AG09319 (cell line): Measurements from ENCODE around the gene MRPL46.

ENCODE experiments used
- DNase-seq: peaks from one replicate; pipeline ENCODE4 v3.0.0-alpha.2; 2010; ENCODE audit warnings: low read depth; ENCODE audit errors: extremely low read depth
- CTCF ChIP-seq: IDR thresholded peaks from 2 replicates; pipeline ENCODE4 v1.5.1; 2011; ENCODE audit warnings: low read depth, mild to moderate bottlenecking, inconsistent platforms, low read length, moderate library complexity

MRPL46 gene

GRCh38 chr15:88428805-88429605 is 38.2 kb downstream of the MRPL46 start:
- TF ChIP-seq CTCF = no peak
- no peak for DNase-seq

GRCh38 chr15:88428053-88428452 is 39.1 kb downstream of the MRPL46 start:
- TF ChIP-seq CTCF = no peak
- DNase-seq = no peak

- DNase-seq = no peak
- TF ChIP-seq CTCF = no peak
Observed at GRCh38 chr15:88426304-88426703, 40.9 kb downstream of the MRPL46 start.

- DNase-seq = no peak
- TF ChIP-seq CTCF = no peak
Observed at GRCh38 chr15:88423331-88423730, 43.9 kb downstream of the MRPL46 start.

- no peak for DNase-seq
Observed at GRCh38 chr15:88419830-88420229, 47.4 kb downstream of the MRPL46 start.

More at GRCh38 chr15:88419830-88420229, 47.4 kb downstream of the MRPL46 start:
- no peak for TF ChIP-seq CTCF
